SH-SY5Y (cell line): ENCODE measurements around the gene IL1RAP.

Source experiments
- GATA2 ChIP-seq: IDR thresholded peaks from 2 replicates; pipeline ENCODE4 v1.6.1; 2011; ENCODE audit warnings: mild to moderate bottlenecking, low read depth, low read length
- GATA3 ChIP-seq: IDR thresholded peaks from 2 replicates; pipeline ENCODE4 v1.6.1; 2011; ENCODE audit warnings: low read depth, mild to moderate bottlenecking, low read length, moderate library complexity

DNA sequence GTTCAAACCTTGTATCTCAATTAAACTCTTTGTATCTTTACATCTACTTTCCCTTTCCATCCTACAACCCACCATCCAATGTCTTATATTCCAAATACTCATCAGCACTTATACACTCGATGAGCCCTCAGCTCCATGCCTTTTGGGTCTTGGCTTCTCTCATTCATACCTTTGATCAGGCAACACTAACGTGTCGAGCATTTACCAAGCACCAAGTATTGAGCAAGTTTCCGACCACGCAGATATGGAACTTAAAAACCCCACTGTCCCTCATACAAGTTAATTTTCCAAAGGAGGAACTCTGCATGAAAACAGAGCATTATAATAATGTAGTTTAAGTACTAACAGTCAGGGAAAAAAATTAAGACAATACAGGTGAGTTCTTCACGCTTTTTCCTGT lies 102.8 kb downstream of the IL1RAP start:
- no peak for TF ChIP-seq GATA3
- no peak for TF ChIP-seq GATA2
